HEK293T (cell line): ENCODE data around the gene KRTAP10-7.

Source experiments
- CTBP1 ChIP-seq: fragments of 450-650 bp; IDR thresholded peaks from 2 replicates; pipeline ENCODE4 v1.6.1; 2016; ENCODE audit warnings: borderline replicate concordance
- FOXM1 ChIP-seq: fragments of 450-650 bp; IDR thresholded peaks from 2 replicates; pipeline ENCODE4 v1.6.1; 2017; ENCODE audit warnings: mild to moderate bottlenecking, borderline replicate concordance
- HDGF ChIP-seq: fragments of 450-650 bp; IDR thresholded peaks from 2 replicates; pipeline ENCODE4 v1.6.1; 2017; ENCODE audit warnings: antibody characterized with exemption, borderline replicate concordance
- LEF1 ChIP-seq: fragments of 450-650 bp; IDR thresholded peaks from 2 replicates; pipeline ENCODE4 v1.6.1; 2017; ENCODE audit warnings: mild to moderate bottlenecking, borderline replicate concordance
- SP1 ChIP-seq: fragments of 450-650 bp; IDR thresholded peaks from 2 replicates; pipeline ENCODE4 v1.6.1; 2017
- TARDBP ChIP-seq: fragments of 450-650 bp; IDR thresholded peaks from 2 replicates; pipeline ENCODE4 v1.6.1; 2016

DNA sequence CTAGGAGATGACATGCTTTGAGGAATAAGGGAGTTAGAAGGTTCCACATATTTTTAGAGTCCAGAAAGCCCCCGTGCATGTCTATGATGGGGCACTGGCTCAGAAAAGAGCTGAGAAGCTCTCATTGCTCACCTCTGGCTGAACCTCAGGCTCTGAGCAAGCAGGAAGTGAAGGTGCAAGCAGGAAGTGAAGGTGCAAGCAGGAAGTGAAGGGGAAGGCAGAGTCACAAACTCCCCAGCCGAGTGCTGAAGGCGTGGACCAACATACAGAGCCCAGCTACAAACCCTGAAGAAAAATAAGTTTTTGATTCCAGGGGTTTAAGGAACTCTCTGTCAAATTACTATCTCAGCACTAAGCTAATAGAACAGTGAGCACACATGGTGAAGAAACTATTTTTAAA lies 18.5 kb downstream of the KRTAP10-7 start:
- TF ChIP-seq SP1: no peak
- no peak for TF ChIP-seq CTBP1
- TF ChIP-seq LEF1: no peak
- TF ChIP-seq FOXM1: no peak
- no peak for TF ChIP-seq HDGF
- no peak for TF ChIP-seq TARDBP
